ENCODE measurements around the gene PCSK6.

- TF ChIP-seq CTCF (IDR thresholded peaks at IDR 0.05; ENCODE audit: insufficient read depth, low read depth, low read length): no peak
- no peak for TF ChIP-seq EZH2 (IDR thresholded peaks at IDR 0.05; ENCODE audit: insufficient read depth, low read length)
These were observed 205.6 kb downstream of the PCSK6 start for GRCh38 chr15:101283931-101284330.
